ENCODE results near the gene CPT1B.

CPT1B gene

DNA sequence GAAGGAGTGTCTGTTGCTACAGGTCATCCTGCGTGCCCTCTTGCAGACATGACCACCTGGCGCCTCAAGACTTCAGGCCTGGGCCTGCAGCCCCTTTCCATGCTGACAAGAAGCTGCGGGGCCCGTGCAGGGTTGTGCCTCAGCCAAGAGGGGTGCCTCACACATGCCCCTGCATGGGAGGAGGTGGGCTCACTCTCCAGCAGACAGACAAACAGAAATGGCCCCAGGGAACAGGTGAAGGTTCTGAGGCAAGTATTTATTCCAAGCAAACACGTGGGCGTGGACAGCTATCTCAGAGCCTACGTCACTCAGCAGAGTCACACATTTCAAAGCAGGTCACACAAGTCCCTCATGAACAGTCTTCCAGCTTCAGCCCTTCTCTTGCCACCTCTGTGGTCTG lies 9.6 kb downstream of the CPT1B start:
- DNase-seq, result no peak

- DNase-seq, result no peak
Observed at GRCh38 chr22:50567721-50568252, 10.4 kb downstream of the CPT1B start.

DNA sequence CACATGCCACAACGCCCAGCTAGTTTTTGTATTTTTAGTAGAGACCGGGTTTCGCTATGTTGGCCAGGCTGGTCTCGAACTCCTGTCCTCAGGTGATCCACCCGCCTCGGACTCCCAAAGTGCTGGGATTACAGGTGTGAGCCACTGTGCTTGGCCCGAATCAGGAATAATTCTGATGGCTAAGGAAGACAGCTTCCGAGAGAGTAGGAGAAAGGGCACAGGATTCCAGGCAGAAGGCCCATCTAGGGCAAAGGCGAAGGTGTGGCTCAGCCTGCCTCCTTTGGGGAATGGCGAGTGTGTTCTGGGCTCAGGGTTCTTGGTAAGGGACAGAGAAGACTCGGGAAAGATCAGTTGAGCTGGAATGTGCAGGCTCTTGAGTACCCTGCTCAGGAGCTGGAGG lies 13.9 kb downstream of the CPT1B start:
- no peak for DNase-seq

DNA sequence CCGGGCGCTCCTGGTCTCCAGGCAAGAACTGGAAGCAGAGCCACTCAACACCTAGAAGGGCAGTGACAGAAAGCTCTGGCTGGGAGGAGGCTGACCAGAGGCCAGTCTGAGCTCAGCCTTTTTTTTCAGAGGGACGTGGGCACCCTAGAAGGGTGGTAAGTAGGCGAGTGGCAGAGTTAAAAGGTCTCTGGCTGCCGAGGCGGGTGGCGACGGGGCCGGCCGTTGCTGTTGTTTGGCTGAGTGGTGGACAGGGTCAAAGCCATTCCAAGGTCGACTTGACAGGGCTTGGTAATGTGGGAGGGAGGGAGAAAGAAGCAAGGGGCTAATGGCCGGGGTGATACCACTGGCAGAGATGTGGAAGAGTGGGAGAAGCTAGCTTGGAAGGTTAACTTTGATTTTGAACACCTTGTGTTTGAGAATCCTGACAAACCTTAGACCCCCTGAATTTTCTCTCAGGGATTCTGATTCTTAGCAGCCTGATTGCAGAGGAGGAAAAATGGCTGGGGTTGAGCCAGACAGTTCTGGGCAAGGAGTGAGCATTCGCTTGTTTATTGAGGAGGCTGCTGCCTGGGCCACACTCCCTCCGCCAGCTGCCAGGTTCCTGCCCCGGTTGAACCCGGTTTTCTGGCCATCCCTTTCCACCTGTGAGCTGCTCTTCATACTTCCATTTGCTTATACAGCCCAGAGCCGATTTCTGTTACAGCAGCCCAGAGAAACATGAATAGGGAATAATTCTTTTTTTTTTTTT lies 14.6 kb downstream of the CPT1B start:
- no peak for DNase-seq

DNA sequence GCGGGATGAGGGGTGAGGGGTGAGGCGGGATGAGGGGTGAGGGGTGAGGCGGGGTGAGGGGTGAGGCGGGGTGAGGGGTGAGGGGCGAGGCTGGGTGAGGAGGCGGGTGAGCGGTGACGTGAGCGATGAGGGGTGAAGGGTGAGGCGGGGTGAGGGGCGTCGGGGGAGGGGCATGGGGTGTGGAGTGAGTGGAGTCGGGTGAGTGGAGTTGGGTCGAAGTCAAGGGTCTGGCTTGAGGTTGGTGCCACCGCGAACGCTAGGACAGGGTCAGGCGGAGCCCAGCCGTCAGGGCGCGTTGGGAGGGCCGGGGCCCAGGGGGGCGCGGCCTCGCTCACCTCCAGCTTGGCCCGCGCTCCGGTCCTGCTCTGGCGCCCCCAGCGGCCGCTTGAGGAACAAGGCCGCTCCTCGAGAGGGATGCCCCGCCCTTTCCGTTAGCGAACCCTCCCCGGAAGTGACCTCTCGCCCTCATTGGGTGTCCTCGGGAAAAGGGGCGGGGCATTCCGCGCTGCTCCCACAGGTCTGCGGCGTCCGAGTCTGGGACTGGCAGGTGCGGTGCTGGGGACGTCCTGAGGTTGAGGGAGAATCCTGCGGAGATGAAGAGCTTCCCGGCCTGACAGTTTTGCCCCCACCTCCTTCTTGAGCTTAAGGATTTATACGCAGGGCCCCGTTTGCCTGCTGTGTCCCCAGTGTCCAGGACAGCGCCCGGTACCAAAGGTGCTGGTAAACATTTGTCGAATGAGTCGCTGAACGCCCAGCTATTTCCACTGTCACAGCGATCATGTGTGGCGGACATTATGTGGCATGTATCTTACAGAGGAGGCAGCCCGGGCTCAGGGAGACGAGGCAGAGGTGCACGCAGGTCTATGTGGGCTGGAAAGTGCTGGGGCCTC lies 15.5 kb downstream of the CPT1B start, which contains the start of gene SYCE3:
Gene SYCE3 (minus strand): TSS at position 397 of the 890 bp plus-strand sequence. CDS start 6,514 bp downstream, outside the sequence.
- peak; percentile 89 for DNase-seq

DNA sequence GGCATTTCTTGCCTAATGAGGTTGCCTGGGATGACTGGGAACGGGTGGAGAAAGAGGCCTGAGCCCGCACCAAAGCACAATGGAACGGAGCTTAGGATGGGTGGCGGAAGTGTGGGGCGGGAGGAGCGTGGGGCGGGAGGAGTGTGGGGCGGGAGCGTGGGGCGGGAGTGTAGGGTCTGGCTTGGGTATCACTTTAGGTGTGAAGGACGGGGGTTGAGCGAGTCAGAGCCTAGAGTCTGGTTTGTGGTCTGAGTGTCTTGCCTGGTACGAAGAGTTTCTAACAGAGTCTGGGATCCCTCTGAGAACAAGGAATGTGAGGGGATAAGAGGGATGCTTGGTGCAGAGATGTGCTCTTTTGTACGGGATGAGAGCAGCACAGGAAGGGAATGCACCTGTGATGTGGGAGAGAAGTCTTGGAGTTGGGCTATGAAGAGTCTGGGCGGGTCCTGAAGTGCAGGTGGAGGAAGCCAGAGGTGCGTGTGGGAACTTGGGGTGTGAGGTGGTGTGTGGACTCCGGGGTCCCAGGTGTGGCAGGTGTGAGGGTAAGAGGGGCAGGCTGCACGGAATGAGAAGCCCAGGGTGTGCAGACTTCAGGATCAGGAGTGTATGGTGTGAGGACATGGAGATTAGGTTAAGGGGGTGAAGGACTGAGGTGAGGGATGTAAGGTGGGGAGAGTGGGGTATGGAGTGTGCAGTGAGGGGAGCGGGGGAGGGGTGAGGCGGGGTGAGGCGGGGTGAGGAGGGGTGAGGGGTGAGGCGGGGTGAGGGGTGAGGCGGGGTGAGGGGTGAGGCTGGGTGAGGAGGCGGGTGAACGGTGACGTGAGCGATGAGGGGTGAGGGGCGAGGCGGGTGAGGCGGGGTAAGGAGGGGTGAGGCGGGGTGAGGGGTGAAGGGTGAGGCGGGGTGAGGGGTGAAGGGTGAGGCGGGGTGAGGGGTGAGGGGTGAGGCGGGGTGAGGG lies 16.5 kb downstream of the CPT1B start:
- no peak for DNase-seq

GRCh38 chr22:50560034-50560433 lies 18.2 kb downstream of the CPT1B start:
- DNase-seq, result no peak

DNA sequence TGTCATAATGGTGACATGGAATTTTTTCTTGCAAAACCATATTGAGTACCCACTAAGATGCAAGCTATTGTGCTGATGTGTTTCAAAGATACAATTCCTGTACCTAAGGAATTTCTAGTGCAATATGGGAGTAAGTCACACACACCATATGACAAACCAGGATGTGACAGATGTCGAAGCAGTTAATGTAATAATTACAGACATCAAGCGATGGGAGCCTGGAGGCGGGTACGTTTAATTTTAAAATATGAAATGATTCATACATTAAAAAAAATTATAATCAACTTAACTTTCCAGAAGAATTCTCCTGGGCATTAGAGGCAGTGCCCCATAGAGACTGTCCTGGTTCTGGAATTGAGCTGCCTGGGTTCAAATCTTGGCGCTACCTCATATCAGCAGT lies 21.5 kb downstream of the CPT1B start:
- DNase-seq, result no peak

DNA sequence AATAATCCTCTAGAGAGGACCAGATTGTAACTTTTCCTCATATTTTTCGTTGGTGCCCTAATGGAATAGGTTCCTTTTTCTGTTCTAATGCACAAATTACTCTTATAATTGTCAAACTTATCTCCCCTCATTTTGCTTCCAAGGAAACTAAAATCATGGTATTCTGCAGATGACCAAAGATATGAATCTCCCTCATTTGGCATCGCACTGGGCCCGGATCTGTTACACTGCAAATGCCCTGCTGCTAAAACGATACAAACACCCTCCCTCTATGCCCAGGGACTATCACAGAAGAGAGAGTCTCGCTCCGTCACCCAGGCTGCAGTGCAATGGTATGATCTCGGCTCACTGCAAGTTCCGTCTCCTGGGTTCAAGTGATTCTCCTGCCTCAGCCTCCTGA lies 24.9 kb downstream of the CPT1B start:
- no peak for DNase-seq

- no peak for DNase-seq
Observed at GRCh38 chr22:50551160-50551752, 27.0 kb downstream of the CPT1B start.

GRCh38 chr22:50550395-50550794 lies 27.8 kb downstream of the CPT1B start:
- no peak for DNase-seq

DNA sequence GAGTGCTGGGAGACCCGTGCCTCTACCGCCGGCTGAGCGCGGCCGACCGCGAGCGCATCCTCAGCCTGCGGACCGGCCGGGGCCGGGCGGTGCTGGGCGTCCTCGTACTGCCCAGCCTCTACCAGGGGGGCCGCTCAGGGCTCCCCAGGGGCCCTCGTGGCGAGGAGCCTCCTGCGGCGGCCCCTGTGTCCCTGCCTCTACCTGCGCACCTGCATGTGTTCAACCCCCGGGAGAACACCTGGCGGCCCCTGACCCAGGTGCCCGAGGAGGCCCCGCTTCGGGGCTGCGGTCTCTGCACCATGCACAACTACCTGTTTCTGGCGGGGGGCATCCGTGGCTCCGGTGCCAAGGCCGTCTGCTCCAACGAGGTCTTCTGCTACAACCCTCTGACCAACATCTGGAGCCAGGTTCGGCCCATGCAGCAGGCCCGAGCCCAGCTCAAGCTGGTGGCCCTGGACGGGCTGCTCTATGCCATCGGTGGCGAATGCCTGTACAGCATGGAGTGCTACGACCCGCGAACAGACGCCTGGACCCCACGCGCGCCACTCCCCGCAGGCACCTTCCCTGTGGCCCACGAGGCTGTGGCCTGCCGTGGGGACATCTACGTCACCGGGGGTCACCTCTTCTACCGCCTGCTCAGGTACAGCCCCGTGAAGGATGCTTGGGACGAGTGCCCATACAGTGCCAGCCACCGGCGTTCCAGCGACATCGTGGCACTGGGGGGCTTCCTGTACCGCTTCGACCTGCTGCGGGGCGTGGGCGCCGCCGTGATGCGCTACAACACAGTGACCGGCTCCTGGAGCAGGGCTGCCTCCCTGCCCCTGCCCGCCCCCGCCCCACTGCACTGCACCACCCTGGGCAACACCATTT lies 29.1 kb downstream of the CPT1B start:
- no peak for DNase-seq

DNA sequence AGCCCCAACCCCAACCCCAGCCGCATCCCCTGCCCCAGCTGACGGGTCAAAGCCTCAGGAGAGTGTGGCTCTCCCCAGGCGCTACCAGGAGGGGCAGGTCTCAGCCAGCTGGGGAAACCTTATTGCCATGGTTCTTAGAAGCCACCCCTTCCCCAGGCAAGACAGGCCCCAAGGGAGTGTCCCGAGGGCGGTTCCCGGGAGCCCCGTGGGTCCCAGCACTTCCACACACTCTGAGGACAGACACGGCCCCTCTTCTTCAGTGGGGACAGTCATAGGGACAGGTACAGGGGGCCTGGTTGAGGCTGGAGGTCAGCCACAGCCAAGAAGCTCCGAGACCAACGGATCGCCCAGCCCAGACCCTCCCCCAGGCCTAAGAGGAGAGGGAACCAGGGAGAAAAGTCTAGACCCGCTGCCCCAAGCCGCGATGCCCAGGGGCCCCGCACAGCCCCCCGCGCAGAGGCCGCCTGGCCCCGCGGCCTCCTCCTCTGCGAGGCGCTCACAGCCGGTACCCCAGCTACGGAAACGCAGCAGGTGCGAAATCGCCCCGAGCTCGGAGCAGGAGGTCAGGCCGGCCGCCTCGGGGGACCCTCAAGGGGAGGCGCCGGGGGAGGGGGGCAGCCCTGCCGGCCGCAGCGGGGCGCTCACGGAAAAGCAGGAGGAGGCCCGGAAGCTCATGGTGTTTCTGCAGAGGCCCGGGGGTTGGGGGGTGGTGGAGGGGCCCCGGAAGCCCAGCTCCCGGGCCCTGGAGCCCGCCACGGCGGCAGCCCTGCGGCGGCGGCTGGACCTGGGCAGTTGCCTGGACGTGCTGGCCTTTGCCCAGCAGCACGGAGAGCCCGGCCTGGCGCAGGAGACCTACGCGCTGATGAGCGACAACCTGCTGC lies 29.9 kb downstream of the CPT1B start:
- no peak for DNase-seq

- no peak for DNase-seq
Observed at GRCh38 chr22:50547263-50547985, 30.8 kb downstream of the CPT1B start.

DNA sequence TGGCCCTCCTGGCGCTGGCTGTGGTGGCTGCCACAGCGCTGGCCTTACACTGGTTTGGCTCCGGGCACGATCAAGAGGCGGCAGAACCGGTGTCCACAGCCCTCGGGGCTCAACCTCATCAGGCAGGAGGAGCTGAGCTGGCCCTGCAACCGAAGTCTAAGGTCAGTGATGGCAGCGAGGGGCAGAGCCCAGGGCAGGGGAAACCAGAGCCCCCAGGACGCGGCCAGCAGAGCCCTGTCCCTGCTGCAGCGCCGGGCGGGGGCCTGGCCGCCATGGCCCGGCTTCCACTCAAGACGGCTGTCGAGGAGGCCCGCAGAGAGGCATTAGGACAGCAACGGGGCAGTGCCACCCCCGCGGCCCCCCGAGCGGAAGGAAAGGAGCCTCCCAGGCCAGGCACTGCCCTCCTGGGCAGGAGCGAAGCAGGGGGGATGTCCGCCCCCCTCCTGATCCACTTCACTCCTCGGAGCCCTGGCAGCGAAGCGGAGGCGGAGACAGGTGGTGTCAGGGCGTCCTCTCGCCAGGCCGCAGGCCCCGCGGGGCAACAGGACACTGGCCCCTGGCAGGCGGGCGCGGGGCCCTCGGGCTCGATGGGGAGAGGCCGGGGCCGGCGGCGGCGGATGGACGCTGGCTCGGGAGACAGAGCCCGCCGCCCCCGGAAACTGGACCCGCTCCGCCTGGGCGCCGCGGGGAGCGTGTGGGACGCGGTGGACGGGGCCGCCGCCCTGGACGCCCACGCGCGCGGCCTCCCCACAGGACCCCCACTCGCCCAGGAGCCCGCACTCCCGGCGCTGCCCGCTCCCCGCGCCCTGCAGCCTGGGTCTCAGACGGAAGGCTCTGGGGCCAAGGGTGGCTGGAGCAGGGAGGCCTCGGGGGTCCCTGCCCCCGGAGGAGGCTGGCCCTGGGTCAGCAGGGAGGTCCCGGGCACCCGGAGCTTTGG lies 31.6 kb downstream of the CPT1B start:
- DNase-seq, result no peak

- DNase-seq, result peak; percentile 42
Observed at GRCh38 chr22:50545522-50546325, 32.5 kb downstream of the CPT1B start, which contains the start of gene KLHDC7B. KLHDC7B (plus strand) TSS chr22:50545899; CDS start chr22:50546244, 345 bp downstream.

- DNase-seq, result no peak
Observed at GRCh38 chr22:50544746-50545253, 33.4 kb downstream of the CPT1B start.
